Common myeloid progenitor, CD34-positive (primary cell): ENCODE data around the gene DIS3L2.
"Not testable (repeated sequence)": the region's sequence is repeated elsewhere in the genome, so short reads cannot be mapped to it uniquely, and the experiment has no call there.

Experiments used
- CTCF ChIA-PET: fragments of 350-600 bp; sonication (Branson Sonifier 250); formaldehyde crosslinking; loops from one replicate; lab custom pipeline; 2021; ENCODE audit warnings: antibody characterized with exemption; lab: Charles Lee
- POLR2A ChIA-PET: fragments of 350-600 bp; sonication (Branson Sonifier 250); formaldehyde crosslinking; loops from one replicate; lab custom pipeline; 2021; ENCODE audit warnings: antibody characterized with exemption; lab: Charles Lee
- DNase-seq, 3 donors: peaks; one replicate each; pipeline versions ENCODE4 v3.0.0 to v3.0.0-alpha.2; 2013
- H3K27ac ChIP-seq, 2 experiments: 1 replicate in 1 of 2; 2 replicates in 1 of 2; pipeline ENCODE4 v1.7.0; 2013; ENCODE audit warnings: inconsistent platforms in 2 of 2, low read length in 2 of 2, mild to moderate bottlenecking in 2 of 2, low read depth in 1 of 2, moderate library complexity in 1 of 2; ENCODE audit not compliant: severe bottlenecking in 2 of 2, insufficient read depth in 1 of 2, poor library complexity in 1 of 2
- H3K27me3 ChIP-seq, 5 experiments: replicated peaks in 2 of 5; 1 replicate in 3 of 5; 2 replicates in 2 of 5; pipeline versions ENCODE4 v1.6.1 to v1.7.0; 2013; ENCODE audit warnings: low read length in 4 of 5, mild to moderate bottlenecking in 2 of 5, moderate library complexity in 2 of 5, inconsistent platforms in 1 of 5; ENCODE audit not compliant: insufficient read depth in 5 of 5, control insufficient read depth in 4 of 5
- H3K36me3 ChIP-seq, 4 experiments: 1 replicate in 2 of 4; 2 replicates in 2 of 4; pipeline versions ENCODE4 v1.6.1 to v1.7.0; 2013; ENCODE audit warnings: low read length in 3 of 4, control low read depth in 1 of 4, mild to moderate bottlenecking in 1 of 4; ENCODE audit not compliant: control insufficient read depth in 4 of 4, insufficient read depth in 4 of 4
- H3K4me1 ChIP-seq, 4 experiments: 1 replicate in 3 of 4; 2 replicates in 1 of 4; pipeline versions ENCODE4 v1.6.1 to v1.7.1; 2013; ENCODE audit warnings: low read length in 3 of 4, mild to moderate bottlenecking in 3 of 4, control low read depth in 1 of 4, inconsistent platforms in 1 of 4, moderate library complexity in 1 of 4; ENCODE audit not compliant: control insufficient read depth in 4 of 4, insufficient read depth in 4 of 4; ENCODE audit errors: control extremely low read depth in 1 of 4
- H3K4me3 ChIP-seq, 7 experiments: 1 replicate in 4 of 7; 2 replicates in 3 of 7; pipeline versions ENCODE4 v1.5.1 to v1.7.0; 2013; ENCODE audit warnings: mild to moderate bottlenecking in 7 of 7, low read length in 6 of 7, moderate library complexity in 6 of 7, inconsistent platforms in 2 of 7, low read depth in 2 of 7, control low read depth in 1 of 7; ENCODE audit not compliant: insufficient read depth in 4 of 7, control insufficient read depth in 1 of 7; ENCODE audit errors: extremely low read depth in 1 of 7
- H3K9me3 ChIP-seq, 5 experiments: 1 replicate in 4 of 5; 2 replicates in 1 of 5; pipeline versions ENCODE4 v1.6.1 to v1.7.1; 2013; ENCODE audit warnings: low read length in 4 of 5, mild to moderate bottlenecking in 2 of 5, inconsistent platforms in 1 of 5, low read depth in 1 of 5, moderate library complexity in 1 of 5; ENCODE audit not compliant: control insufficient read depth in 4 of 5, insufficient read depth in 2 of 5; ENCODE audit errors: control extremely low read depth in 1 of 5
- WGBS: methylation state at CpG from one replicate; pipeline ENCODE4 v1.1.5; 2013; ENCODE audit not compliant: insufficient coverage; 5-methylcytosine and 5-hydroxymethylcytosine counted together

DIS3L2 gene

GRCh38 chr2:232370007-232370406 is 408.5 kb downstream of the DIS3L2 start:
- WGBS, result no CpG with 5 or more reads among the region's 12 CpGs

GRCh38 chr2:232372231-232373208 is 411.0 kb downstream of the DIS3L2 start:
- POLR2A ChIA-PET, result interaction anchor here (0.7 kb wide), 1 partner anchor 1914 kb away, joined by 3 read pairs; no protein-coding TSS in a partner anchor
- Histone ChIP-seq H3K4me3 (no peak overlapping the region), H3K9me3 (no peaks in the 10 kb centered on the region), H3K27ac (no peak overlapping the region), H3K4me1 (peaks cover 0 to 13% (median 4%) of the 10 kb centered on the region in 4 experiments), H3K27me3 (no peaks in the 10 kb centered on the region), H3K36me3 (no peaks in the 10 kb centered on the region)
- CTCF ChIA-PET, result interaction anchor here (0.5 to 3.3 kb wide), 7 partner anchors 8 to 820 kb away, joined by 3 to 18 read pairs (median 4); no protein-coding TSS in a partner anchor
- WGBS, result over 99% methylated on average over 15 of the region's 18 CpGs
- DNase-seq, result no peak

More at GRCh38 chr2:232370007-232370406, 408.5 kb downstream of the DIS3L2 start:
- DNase-seq, H3K36me3 ChIP-seq, H3K27me3 ChIP-seq, H3K9me3 ChIP-seq, POLR2A ChIA-PET, H3K4me3 ChIP-seq, H3K27ac ChIP-seq: not testable (repeated sequence)
- H3K4me1 ChIP-seq, result peaks cover 0 to 29% (median 14%) of the 10 kb centered on the region in 4 experiments
- CTCF ChIA-PET, result interaction anchor here (0.9 to 1.6 kb wide), 5 partner anchors 9 to 459 kb away, joined by 3 to 5 read pairs (median 3); partner anchors contain the start of gene ALPP

GRCh38 chr2:232374356-232374755 is 412.8 kb downstream of the DIS3L2 start:
- no peaks in the 10 kb centered on the region for H3K27me3 ChIP-seq
- no peak overlapping the region for H3K4me3 ChIP-seq
- H3K4me1 ChIP-seq, result peaks cover 0 to 1% (median 0%) of the 10 kb centered on the region in 4 experiments
- WGBS, result no CpG with 5 or more reads among the region's 1 CpG
- no peaks in the 10 kb centered on the region for H3K9me3 ChIP-seq
- no peaks in the 10 kb centered on the region for H3K36me3 ChIP-seq
- CTCF ChIA-PET, result interaction anchor here (0.6 to 3.3 kb wide), 4 partner anchors 10 to 456 kb away, joined by 3 to 18 read pairs (median 5); no protein-coding TSS in a partner anchor
- no peak overlapping the region for H3K27ac ChIP-seq
- no peak for DNase-seq
- POLR2A ChIA-PET, result no interaction called here

GRCh38 chr2:232375164-232375563 is 413.7 kb downstream of the DIS3L2 start:
- no peaks in the 10 kb centered on the region for H3K27me3 ChIP-seq
- CTCF ChIA-PET, result interaction anchor here (1.1 to 3.3 kb wide), 4 partner anchors 11 to 35 kb away, joined by 3 to 18 read pairs (median 6); no protein-coding TSS in a partner anchor
- H3K4me3 ChIP-seq, result no peak overlapping the region
- POLR2A ChIA-PET, result no interaction called here
- 83% methylated on average over 12 of the region's 12 CpGs for WGBS
- H3K4me1 ChIP-seq, result no peaks in the 10 kb centered on the region
- no peak for DNase-seq
- no peak overlapping the region for H3K27ac ChIP-seq
- no peaks in the 10 kb centered on the region for H3K9me3 ChIP-seq
- no peaks in the 10 kb centered on the region for H3K36me3 ChIP-seq

- H3K27ac ChIP-seq, result no peak overlapping the region
- ChIA-PET POLR2A (no interaction called here), CTCF (interaction anchor here (1.3 to 2.1 kb wide), 2 partner anchors 13 to 27 kb away, joined by 4 to 10 read pairs; no protein-coding TSS in a partner anchor)
- WGBS, result 97% methylated on average over 4 of the region's 4 CpGs
- no peaks in the 10 kb centered on the region for H3K9me3 ChIP-seq
- no peak overlapping the region for H3K4me3 ChIP-seq
- DNase-seq, result no peak
- peaks cover 0 to 1% (median under 1%) of the 10 kb centered on the region in 4 experiments for H3K4me1 ChIP-seq
- no peaks in the 10 kb centered on the region for H3K27me3 ChIP-seq
- no peaks in the 10 kb centered on the region for H3K36me3 ChIP-seq
These were observed 414.7 kb downstream of the DIS3L2 start for GRCh38 chr2:232376260-232376659.

- no peaks in the 10 kb centered on the region for H3K27me3 ChIP-seq
- peaks cover 0 to 4% (median 1%) of the 10 kb centered on the region in 4 experiments for H3K4me1 ChIP-seq
- H3K4me3 ChIP-seq, result no peak overlapping the region
- H3K9me3 ChIP-seq, result no peaks in the 10 kb centered on the region
- DNase-seq, result no peak
- H3K27ac ChIP-seq, result no peak overlapping the region
- no peaks in the 10 kb centered on the region for H3K36me3 ChIP-seq
- ChIA-PET CTCF (interaction anchor here (0.9 to 2.1 kb wide), 2 partner anchors 9 to 13 kb away, joined by 4 to 10 read pairs; no protein-coding TSS in a partner anchor), POLR2A (interaction anchor here (0.7 kb wide), 1 partner anchor 22 kb away, joined by 3 read pairs; no protein-coding TSS in a partner anchor)
- 98% methylated on average over 6 of the region's 7 CpGs for WGBS
These were observed 415.2 kb downstream of the DIS3L2 start for GRCh38 chr2:232376713-232377112.
